Pancreas (tissue), 10 donors: ENCODE measurements around the gene MAPK12. TPM values are rescaled to one million over a fixed set of nuclear protein-coding genes. Genes with fewer than 3 reads are reported as not detected.

Experiments used
- ATAC-seq, 4 donors: fragments of 200-7000 bp; cut with Tn5 transposase; one replicate each; pipeline versions ENCODE4 v1.8.0 to v1.9.1; 2020; ENCODE audit warnings: mild to moderate bottlenecking in 4 of 4, moderate library complexity in 4 of 4
- DNase-seq, 6 donors: peaks; one replicate each; pipeline ENCODE4 v3.0.0-alpha.2; 2020
- FAIRE-seq: peaks from 2 replicates; lab custom pipeline; 2012; peaks lifted over from hg19 to GRCh38; lab: Jason Lieb, UNC
- H3K27ac ChIP-seq, 4 donors: fragments of 200-600 bp; sonication (generic); 1 replicate in 3 of 4; 2 replicates in 1 of 4; pipeline versions ENCODE4 v1.5.0 to v1.8.0; 2020
- H3K27me3 ChIP-seq, 4 donors: fragments of 200-600 bp; one replicate each; pipeline ENCODE4 v1.8.0; 2021
- H3K36me3 ChIP-seq, 3 donors: fragments of 200-600 bp; sonication (generic) in 1 of 3; one replicate each; pipeline versions ENCODE4 v1.5.0 to v1.8.0; 2020 to 2021
- H3K4me1 ChIP-seq, 3 donors: fragments of 200-600 bp; one replicate each; pipeline ENCODE4 v1.8.0; 2021
- H3K4me3 ChIP-seq, 4 donors: fragments of 200-600 bp; sonication (generic) in 2 of 4; one replicate each; pipeline versions ENCODE4 v1.5.0 to v1.8.0; 2020 to 2021
- H3K9me3 ChIP-seq, 4 donors: fragments of 200-600 bp; one replicate each; pipeline ENCODE4 v1.8.0; 2021
- CTCF ChIP-seq, 4 donors: fragments of 200-600 bp; sonication (generic) in 3 of 4; IDR thresholded peaks; one replicate each; pipeline versions ENCODE4 v1.5.0 to v1.8.0; 2021; ENCODE audit warnings: antibody characterized with exemption in 4 of 4
- WGBS, 2 donors: extraction: QIAGEN DNeasy Blood & Tissue Kit; methylation state at CpG; one replicate each; pipeline ENCODE4 v1.1.7; 2013; 5-methylcytosine and 5-hydroxymethylcytosine counted together
- intact Hi-C, 3 donors: fragments of 100-400 bp; cut with DNase I; formaldehyde crosslinking; loops; one replicate each; pipeline versions ENCODE4 v1.11.1 to v1.14.2; 2022
- polyA plus RNA-seq, 2 donors: library from polyadenylated mRNA; stranded (reverse); fragments of 200-250 nt; gene quantifications; one replicate each; pipeline ENCODE4 v1.2.3, GENCODE V29; 2013
- total RNA-seq, 6 donors: library from RNA; stranded (reverse); fragmentation: NEBNext Ultra II Directional in 4 of 6; extraction: Animal tissue kit (Norgen Biotek cat#: 25700) in 4 of 6; gene quantifications; one replicate each; pipeline versions ENCODE4 v1.2.1 to v1.2.4, GENCODE V29; 2021 to 2023
- donor health status: healthy with polysubstance abuse.
- donor health status: DM: no; HTN: no; CAD: no; lungs with moderate emphysema.
- donor health status: DM: no; HTN: no; CAD: no.
- donor health status: control.
- donor health status: control.
- donor health status: Bipolar disorder and iron deficiency.
- donor health status: DM: yes; HTN: yes; CAD: no.
- donor health status: DM: no; HTN: no; CAD: no.
- donor health status: DM: no; HTN: no; CAD: no.
- donor health status: DM: yes; HTN: yes; CAD: no.

The MAPK12 gene
- total and polyA plus RNA-seq, 8 donors = 0.88 to 19.2 (median 2.4) TPM

GRCh38 chr22:50260801-50261614, 475 bp downstream of the MAPK12 start:
- no peak for TF ChIP-seq CTCF (IDR thresholded peaks at IDR 0.05)
- 1 to 5% methylated on average over 16 to 92 of the region's 92 CpGs for WGBS, 2 donors
- Histone ChIP-seq H3K27ac (no peak overlapping the region), H3K36me3 (no peaks in the 10 kb centered on the region), H3K9me3 (no peaks in the 10 kb centered on the region), H3K4me3 (peak overlapping the region; percentile 2 to 43 (median 22)), H3K4me1 (no peaks in the 10 kb centered on the region), H3K27me3 (no peaks in the 10 kb centered on the region)
- ATAC-seq (peak in 3 of 4 donors; percentile 28 to 58 (median 42)), FAIRE-seq (no peak), DNase-seq (peak in 1 of 6 donors; percentile 80)
- intact Hi-C loops = loop anchor here in 1 of 3 donors (10.0 kb wide), 1 partner anchor 354 kb away; no protein-coding TSS in a partner anchor

GRCh38 chr22:50260434-50260800, 1.1 kb downstream of the MAPK12 start:
- H3K27ac ChIP-seq = no peak overlapping the region
- TF ChIP-seq CTCF (IDR thresholded peaks at IDR 0.05) = no peak
- no peaks in the 10 kb centered on the region for H3K4me1 ChIP-seq
- H3K4me3 ChIP-seq = peak overlapping the region in 2 of 4 donors; percentile 23 to 43
- H3K27me3 ChIP-seq = no peaks in the 10 kb centered on the region
- H3K9me3 ChIP-seq = no peaks in the 10 kb centered on the region
- 30 to 42% methylated on average over 10 to 11 of the region's 11 CpGs for WGBS, 2 donors
- intact Hi-C loops = loop anchor here in 1 of 3 donors (10.0 kb wide), 1 partner anchor 354 kb away; no protein-coding TSS in a partner anchor
- no peak for ATAC-seq
- DNase-seq = no peak
- H3K36me3 ChIP-seq = no peaks in the 10 kb centered on the region
- FAIRE-seq = no peak

GRCh38 chr22:50259302-50259701, 2.2 kb downstream of the MAPK12 start:
- no peaks in the 10 kb centered on the region for H3K4me1 ChIP-seq
- H3K27ac ChIP-seq = no peak overlapping the region
- H3K36me3 ChIP-seq = no peaks in the 10 kb centered on the region
- H3K9me3 ChIP-seq = no peaks in the 10 kb centered on the region
- no peak for DNase-seq
- no peaks in the 10 kb centered on the region for H3K27me3 ChIP-seq
- TF ChIP-seq CTCF (IDR thresholded peaks at IDR 0.05) = no peak
- no peak for FAIRE-seq
- intact Hi-C loops = loop anchor here in 1 of 3 donors (5.0 kb wide), 1 partner anchor 78 kb away; no protein-coding TSS in a partner anchor
- no peak overlapping the region for H3K4me3 ChIP-seq
- no peak for ATAC-seq
- 88 to 93% methylated on average over 15 of the region's 15 CpGs for WGBS, 2 donors

- WGBS, 2 donors = 63 to 68% methylated on average over 24 of the region's 24 CpGs
- intact Hi-C loops = loop anchor here in 1 of 3 donors (5.0 kb wide), 1 partner anchor 79 kb away; no protein-coding TSS in a partner anchor
- no peak for FAIRE-seq
- no peak for ATAC-seq
- Histone ChIP-seq H3K27me3 (no peaks in the 10 kb centered on the region), H3K27ac (no peak overlapping the region), H3K9me3 (no peaks in the 10 kb centered on the region), H3K4me3 (no peak overlapping the region), H3K36me3 (no peaks in the 10 kb centered on the region), H3K4me1 (no peaks in the 10 kb centered on the region)
- TF ChIP-seq CTCF (IDR thresholded peaks at IDR 0.05) = no peak
- no peak for DNase-seq
Observed at GRCh38 chr22:50258361-50259292, 2.9 kb downstream of the MAPK12 start.
